Testis (tissue), 3 donors: ENCODE results near the gene CMTM8. TPM values are rescaled to one million over a fixed set of nuclear protein-coding genes. Genes with fewer than 3 reads are reported as not detected.

Experiments used
- DNase-seq: peaks from one replicate; pipeline ENCODE4 v3.0.0-alpha.2; 2019
- H3K27ac ChIP-seq, 2 donors: fragments of 200-600 bp; sonication (generic); one replicate each; pipeline ENCODE4 v1.5.1; 2019
- H3K27me3 ChIP-seq: fragments of 200-600 bp; sonication (generic); one replicate; pipeline ENCODE4 v1.5.1; 2019
- H3K36me3 ChIP-seq: fragments of 200-600 bp; sonication (generic); one replicate; pipeline ENCODE4 v1.5.1; 2017; ENCODE audit warnings: low read depth; ENCODE audit errors: missing control alignments
- H3K4me1 ChIP-seq: fragments of 200-600 bp; sonication (generic); one replicate; pipeline ENCODE4 v1.5.1; 2019
- H3K4me3 ChIP-seq, 2 donors: fragments of 200-600 bp; sonication (generic); one replicate each; pipeline ENCODE4 v1.5.1; 2017 to 2019
- H3K9me3 ChIP-seq: fragments of 200-600 bp; sonication (generic); one replicate; pipeline ENCODE4 v1.5.1; 2017
- POLR2A ChIP-seq: fragments of 450-650 bp; IDR thresholded peaks from one replicate; pipeline ENCODE4 v1.6.1; 2017; ENCODE audit warnings: antibody characterized with exemption, mild to moderate bottlenecking, moderate library complexity
- WGBS, 2 donors: methylation state at CpG; one replicate each; pipeline ENCODE4 v1.1.5; 2018; 5-methylcytosine and 5-hydroxymethylcytosine counted together
- intact Hi-C: fragments of 100-400 bp; cut with DNase I; formaldehyde crosslinking; loops from one replicate; pipeline ENCODE4 v1.15.1; 2023; ENCODE audit warnings: low total_unique reads
- polyA plus RNA-seq: library from polyadenylated mRNA; stranded (reverse); fragments of 350-450 nt; fragmentation: Illumina TruSeq; extraction: RNeasy Lipid Tissue Mini Kit (QIAGEN cat#74804); gene quantifications from one replicate; pipeline ENCODE4 v1.2.3, GENCODE V29; 2014; ENCODE audit warnings: low read depth, low replicate concordance; ENCODE audit not compliant: insufficient read depth
- total RNA-seq, 2 donors: library from RNA; depleted of rRNA; stranded (reverse); fragments of >200 nt; gene quantifications; one replicate each; pipeline ENCODE4 v1.2.3, GENCODE V29; 2016
- TF ChIP-seq, protein P1 (sequence below), 3 experiments: fragments of 450-650 bp in 2 of 3; fragments of 200-600 bp in 1 of 3; sonication (generic) in 1 of 3; IDR thresholded peaks; one replicate each; pipeline ENCODE4 v1.5.1; 2016 to 2019; ENCODE audit warnings: antibody characterized with exemption in 3 of 3, mild to moderate bottlenecking in 2 of 3, moderate library complexity in 1 of 3

Gene CMTM8
- total and polyA plus RNA-seq, 3 donors from 2014 or later = 1.8 to 6.8 (median 2.5) TPM

- H3K27ac ChIP-seq = no peak overlapping the region
- intact Hi-C loops = no loop called here
- no peaks in the 10 kb centered on the region for H3K9me3 ChIP-seq
- 92 to 96% methylated on average over 1 of the region's 1 CpG for WGBS, 2 donors
- H3K4me1 ChIP-seq = no peaks in the 10 kb centered on the region
- H3K4me3 ChIP-seq = no peak overlapping the region
- DNase-seq = no peak
- H3K36me3 ChIP-seq = no peaks in the 10 kb centered on the region
- TF ChIP-seq, protein P1, sequence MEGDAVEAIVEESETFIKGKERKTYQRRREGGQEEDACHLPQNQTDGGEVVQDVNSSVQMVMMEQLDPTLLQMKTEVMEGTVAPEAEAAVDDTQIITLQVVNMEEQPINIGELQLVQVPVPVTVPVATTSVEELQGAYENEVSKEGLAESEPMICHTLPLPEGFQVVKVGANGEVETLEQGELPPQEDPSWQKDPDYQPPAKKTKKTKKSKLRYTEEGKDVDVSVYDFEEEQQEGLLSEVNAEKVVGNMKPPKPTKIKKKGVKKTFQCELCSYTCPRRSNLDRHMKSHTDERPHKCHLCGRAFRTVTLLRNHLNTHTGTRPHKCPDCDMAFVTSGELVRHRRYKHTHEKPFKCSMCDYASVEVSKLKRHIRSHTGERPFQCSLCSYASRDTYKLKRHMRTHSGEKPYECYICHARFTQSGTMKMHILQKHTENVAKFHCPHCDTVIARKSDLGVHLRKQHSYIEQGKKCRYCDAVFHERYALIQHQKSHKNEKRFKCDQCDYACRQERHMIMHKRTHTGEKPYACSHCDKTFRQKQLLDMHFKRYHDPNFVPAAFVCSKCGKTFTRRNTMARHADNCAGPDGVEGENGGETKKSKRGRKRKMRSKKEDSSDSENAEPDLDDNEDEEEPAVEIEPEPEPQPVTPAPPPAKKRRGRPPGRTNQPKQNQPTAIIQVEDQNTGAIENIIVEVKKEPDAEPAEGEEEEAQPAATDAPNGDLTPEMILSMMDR (IDR thresholded peaks at IDR 0.05) = no peak
- no peak for TF ChIP-seq POLR2A
- no peaks in the 10 kb centered on the region for H3K27me3 ChIP-seq
Observed at GRCh38 chr3:32274306-32274705, 35.8 kb downstream of the CMTM8 start.

- Histone ChIP-seq H3K27me3 (no peaks in the 10 kb centered on the region), H3K36me3 (no peaks in the 10 kb centered on the region), H3K4me3 (no peak overlapping the region), H3K9me3 (no peaks in the 10 kb centered on the region), H3K4me1 (no peaks in the 10 kb centered on the region), H3K27ac (no peak overlapping the region)
- TF ChIP-seq, protein P1 (IDR thresholded peaks at IDR 0.05) = no peak
- no peak for TF ChIP-seq POLR2A
- no peak for DNase-seq
- intact Hi-C loops = no loop called here
- WGBS, 2 donors = 93 to 97% methylated on average over 4 of the region's 4 CpGs
Observed at GRCh38 chr3:32275506-32275905, 37.0 kb downstream of the CMTM8 start.

DNA sequence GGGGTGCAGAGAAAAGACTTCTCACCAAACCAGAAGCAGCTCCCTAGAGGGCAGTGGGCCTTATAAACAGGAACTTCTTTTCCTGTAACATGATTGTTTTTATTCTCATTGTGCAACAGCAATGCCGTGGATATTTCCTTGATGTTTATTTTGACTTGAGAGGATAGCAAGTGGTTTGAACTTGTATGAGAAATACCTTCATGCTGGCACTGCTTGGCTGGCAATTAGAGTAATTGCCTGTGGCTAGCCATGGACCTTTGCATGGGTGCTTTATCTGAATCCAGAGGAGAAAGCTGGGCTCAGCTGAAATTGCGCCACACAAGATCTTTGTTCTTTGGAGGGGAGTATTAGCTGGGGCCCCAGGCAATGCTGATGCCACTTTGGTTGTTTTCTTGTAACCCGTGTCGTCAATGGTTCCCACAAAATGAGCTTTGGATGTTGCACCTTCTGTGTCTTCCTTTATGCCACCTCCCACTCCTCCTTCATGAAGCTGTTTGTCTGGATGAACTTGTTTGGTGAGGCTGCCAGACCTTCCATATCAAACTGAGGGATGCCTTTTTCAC lies 37.9 kb downstream of the CMTM8 start:
- H3K27me3 ChIP-seq = no peaks in the 10 kb centered on the region
- no peaks in the 10 kb centered on the region for H3K9me3 ChIP-seq
- intact Hi-C loops = no loop called here
- no peaks in the 10 kb centered on the region for H3K4me1 ChIP-seq
- H3K27ac ChIP-seq = no peak overlapping the region
- no peak for DNase-seq
- H3K4me3 ChIP-seq = no peak overlapping the region
- TF ChIP-seq, protein P1 (IDR thresholded peaks at IDR 0.05) = no peak
- no peak for TF ChIP-seq POLR2A
- no peaks in the 10 kb centered on the region for H3K36me3 ChIP-seq
- 87% methylated on average over 4 of the region's 4 CpGs for WGBS, 2 donors

DNA sequence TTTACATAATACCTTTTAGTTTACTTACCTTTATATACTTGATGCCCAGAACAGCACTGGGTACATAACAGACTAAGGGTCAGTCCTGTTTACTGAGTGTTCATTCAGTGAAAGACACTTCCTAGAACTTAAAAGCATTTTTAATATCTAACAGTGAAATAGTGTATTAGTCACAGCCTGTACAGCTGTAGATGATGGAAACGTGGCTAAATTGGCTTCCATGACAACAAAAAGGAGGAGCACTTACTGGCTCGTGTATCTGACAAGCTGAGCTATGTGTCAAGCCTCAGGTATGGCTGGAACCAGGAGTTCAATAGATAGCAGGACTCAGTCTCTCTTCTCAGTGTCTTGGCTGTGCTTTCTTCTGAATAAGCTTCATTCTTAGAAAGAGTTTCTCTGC lies 40.2 kb downstream of the CMTM8 start:
- no peaks in the 10 kb centered on the region for H3K27me3 ChIP-seq
- no peak for DNase-seq
- no peak overlapping the region for H3K27ac ChIP-seq
- 54 to 66% methylated on average over 2 of the region's 2 CpGs for WGBS, 2 donors
- intact Hi-C loops = no loop called here
- H3K4me1 ChIP-seq = no peaks in the 10 kb centered on the region
- no peak overlapping the region for H3K4me3 ChIP-seq
- TF ChIP-seq, protein P1 (IDR thresholded peaks at IDR 0.05) = no peak
- TF ChIP-seq POLR2A = no peak
- no peaks in the 10 kb centered on the region for H3K36me3 ChIP-seq
- H3K9me3 ChIP-seq = no peaks in the 10 kb centered on the region

DNA sequence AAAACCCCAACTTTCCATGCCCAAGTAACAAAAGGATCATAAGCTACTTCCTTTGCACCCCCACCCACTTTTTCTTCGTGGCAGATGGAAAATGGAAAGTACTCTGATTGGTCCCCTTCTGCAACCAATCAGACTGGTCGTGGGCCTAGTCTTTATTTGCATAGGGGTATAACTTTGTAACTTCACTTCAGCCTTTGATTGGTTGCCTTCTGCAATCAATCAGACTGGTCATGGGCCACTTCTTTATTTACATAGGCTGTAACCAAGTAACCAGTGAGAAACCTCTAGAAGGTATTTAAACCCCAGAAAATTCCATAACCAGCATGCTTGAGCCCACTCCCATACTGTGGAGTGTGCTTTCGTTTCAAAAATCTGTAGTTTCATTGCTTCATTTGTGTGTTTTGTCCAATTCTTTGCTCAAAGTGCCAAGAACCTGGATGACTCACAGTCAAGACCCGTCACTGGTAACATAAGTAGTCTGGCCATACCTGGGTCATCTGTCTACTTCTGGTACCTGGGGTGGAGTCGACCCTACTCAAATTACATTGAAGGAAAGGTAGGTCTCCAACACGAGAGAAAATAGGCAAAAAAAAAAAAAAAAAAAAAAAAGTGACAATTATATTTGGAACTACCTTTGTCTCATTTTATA lies 41.9 kb downstream of the CMTM8 start:
- no peaks in the 10 kb centered on the region for H3K27me3 ChIP-seq
- intact Hi-C loops = no loop called here
- DNase-seq = no peak
- TF ChIP-seq, protein P1 (IDR thresholded peaks at IDR 0.05) = no peak
- no peaks in the 10 kb centered on the region for H3K4me1 ChIP-seq
- H3K4me3 ChIP-seq = no peak overlapping the region
- H3K9me3 ChIP-seq = no peaks in the 10 kb centered on the region
- 81 to 88% methylated on average over 6 of the region's 6 CpGs for WGBS, 2 donors
- H3K36me3 ChIP-seq = no peaks in the 10 kb centered on the region
- H3K27ac ChIP-seq = no peak overlapping the region
